HAP-1 (cell line): ENCODE results near the gene ALKBH4.
"Not testable (repeated sequence)": the region's sequence is repeated elsewhere in the genome, so short reads cannot be mapped to it uniquely, and the experiment has no call there.

Experiments
- DNase-seq, 2 experiments: peaks; one replicate each; pipeline ENCODE4 v3.0.0-alpha.2; 2016 to 2020; ENCODE audit warnings: low spot score in 2 of 2
- H3K27me3 ChIP-seq: fragments of 250-450 bp; sonication (Bioruptor Pico); 2 replicates; pipeline ENCODE4 v1.5.1; 2020; ENCODE audit warnings: low read depth, mild to moderate bottlenecking, moderate library complexity
- H3K36me3 ChIP-seq: fragments of 250-450 bp; sonication (Bioruptor Pico); replicated peaks from 2 replicates; pipeline ENCODE4 v1.5.1; 2020; ENCODE audit warnings: mild to moderate bottlenecking
- H3K4me1 ChIP-seq: fragments of 250-450 bp; sonication (Bioruptor Pico); 2 replicates; pipeline ENCODE4 v1.5.1; 2020; ENCODE audit warnings: mild to moderate bottlenecking
- H3K4me3 ChIP-seq: fragments of 250-450 bp; sonication (Bioruptor Pico); 2 replicates; pipeline ENCODE4 v1.5.1; 2020; ENCODE audit warnings: mild to moderate bottlenecking, moderate library complexity
- H3K9me3 ChIP-seq: fragments of 250-450 bp; sonication (Bioruptor Pico); 2 replicates; pipeline ENCODE4 v1.5.1; 2020; ENCODE audit warnings: mild to moderate bottlenecking, moderate library complexity
- in situ Hi-C: fragments of 300-500 bp; cut with MboI; formaldehyde crosslinking; loops from 3 replicates; pipeline ENCODE4 v1.14.3; 2020; ENCODE audit warnings: low sequenced_read_pairs, inconsistent platforms, mixed read lengths

The ALKBH4 gene, protein sequence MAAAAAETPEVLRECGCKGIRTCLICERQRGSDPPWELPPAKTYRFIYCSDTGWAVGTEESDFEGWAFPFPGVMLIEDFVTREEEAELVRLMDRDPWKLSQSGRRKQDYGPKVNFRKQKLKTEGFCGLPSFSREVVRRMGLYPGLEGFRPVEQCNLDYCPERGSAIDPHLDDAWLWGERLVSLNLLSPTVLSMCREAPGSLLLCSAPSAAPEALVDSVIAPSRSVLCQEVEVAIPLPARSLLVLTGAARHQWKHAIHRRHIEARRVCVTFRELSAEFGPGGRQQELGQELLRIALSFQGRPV

DNA sequence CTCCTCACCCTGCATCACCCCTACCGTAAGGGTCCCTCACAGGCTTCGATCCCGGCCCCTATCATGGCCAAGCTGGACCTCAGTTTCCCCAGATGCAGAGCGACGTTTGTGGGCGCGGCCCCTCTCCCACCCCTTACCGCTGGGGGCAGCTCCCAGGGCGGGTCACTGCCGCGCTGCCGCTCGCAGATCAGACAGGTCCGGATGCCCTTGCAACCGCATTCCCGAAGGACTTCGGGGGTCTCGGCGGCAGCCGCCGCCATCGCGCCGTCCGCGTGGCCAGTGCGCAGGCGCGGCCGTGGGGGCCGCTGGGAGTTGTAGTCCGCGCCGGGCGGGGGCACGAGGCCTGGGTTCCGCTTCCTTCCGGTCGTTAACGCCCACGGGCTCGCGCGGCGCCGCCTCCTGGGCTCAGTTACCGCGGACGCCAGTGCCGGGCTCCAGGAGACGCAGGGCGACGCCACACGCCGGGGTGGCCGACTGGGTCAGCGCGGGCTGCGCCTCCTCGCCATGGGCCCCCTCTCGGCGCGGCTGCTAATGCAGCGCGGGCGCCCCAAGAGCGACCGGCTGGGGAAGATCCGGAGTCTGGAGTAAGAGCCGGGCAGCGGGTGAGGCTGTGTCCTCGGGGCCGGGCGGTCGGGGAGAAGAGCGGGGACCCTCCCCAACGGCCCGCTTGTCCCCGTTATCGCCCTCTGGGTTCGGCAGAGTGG lies at the start of gene ALKBH4, which contains the start of gene LRWD1:
ALKBH4 (minus strand) TSS at position 287 of the 704 bp plus-strand sequence; CDS start at position 260, 27 bp downstream.
LRWD1 (plus strand) TSS at position 408 of the 704 bp plus-strand sequence; CDS start at position 505, 97 bp downstream.
- Histone ChIP-seq H3K4me1 (peaks cover 8% of the 10 kb centered on the region), H3K9me3 (no peaks in the 10 kb centered on the region), H3K27me3 (no peaks in the 10 kb centered on the region), H3K36me3 (peaks cover 3% of the 10 kb centered on the region; the same call in 1 of the 2 replicates), H3K4me3 (peak within 1 kb of the TSS; percentile 100)
- peak; percentile 80 to 95 for DNase-seq
- in situ Hi-C loops = no loop called here

DNA sequence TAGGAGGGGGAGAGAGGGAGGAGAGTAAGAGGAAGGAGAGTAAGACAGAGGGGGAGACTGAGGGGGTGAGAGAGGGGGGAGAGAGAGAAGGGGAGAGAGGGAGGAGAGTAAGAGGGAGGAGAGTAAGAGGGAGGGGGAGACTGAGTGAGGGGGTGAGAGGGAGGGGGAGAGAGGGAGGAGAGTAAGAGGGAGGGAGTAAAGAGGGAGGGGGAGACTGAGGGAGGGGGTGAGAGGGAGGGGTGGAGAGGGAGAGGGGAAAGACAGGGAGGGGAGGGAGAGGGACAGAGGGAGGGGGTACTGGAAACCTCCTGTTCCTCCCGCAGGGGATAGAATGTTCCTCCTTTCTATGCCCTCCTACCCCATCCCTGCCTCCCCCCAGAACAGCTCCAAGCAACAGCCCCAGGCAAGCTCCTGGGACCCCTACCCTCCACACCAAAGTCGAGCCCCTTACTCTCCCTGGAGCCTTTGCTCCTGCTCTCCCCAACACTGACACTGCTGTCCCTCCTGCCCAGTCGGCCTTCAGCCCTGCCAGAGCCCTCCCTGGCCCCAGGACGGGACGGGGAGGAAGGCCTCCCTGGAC lies 48.1 kb upstream of the ALKBH4 start:
- H3K4me3 ChIP-seq, H3K27me3 ChIP-seq, in situ Hi-C loops, H3K9me3 ChIP-seq, H3K4me1 ChIP-seq, H3K36me3 ChIP-seq: not testable (repeated sequence)
- DNase-seq = peak; percentile 2 to 15

DNA sequence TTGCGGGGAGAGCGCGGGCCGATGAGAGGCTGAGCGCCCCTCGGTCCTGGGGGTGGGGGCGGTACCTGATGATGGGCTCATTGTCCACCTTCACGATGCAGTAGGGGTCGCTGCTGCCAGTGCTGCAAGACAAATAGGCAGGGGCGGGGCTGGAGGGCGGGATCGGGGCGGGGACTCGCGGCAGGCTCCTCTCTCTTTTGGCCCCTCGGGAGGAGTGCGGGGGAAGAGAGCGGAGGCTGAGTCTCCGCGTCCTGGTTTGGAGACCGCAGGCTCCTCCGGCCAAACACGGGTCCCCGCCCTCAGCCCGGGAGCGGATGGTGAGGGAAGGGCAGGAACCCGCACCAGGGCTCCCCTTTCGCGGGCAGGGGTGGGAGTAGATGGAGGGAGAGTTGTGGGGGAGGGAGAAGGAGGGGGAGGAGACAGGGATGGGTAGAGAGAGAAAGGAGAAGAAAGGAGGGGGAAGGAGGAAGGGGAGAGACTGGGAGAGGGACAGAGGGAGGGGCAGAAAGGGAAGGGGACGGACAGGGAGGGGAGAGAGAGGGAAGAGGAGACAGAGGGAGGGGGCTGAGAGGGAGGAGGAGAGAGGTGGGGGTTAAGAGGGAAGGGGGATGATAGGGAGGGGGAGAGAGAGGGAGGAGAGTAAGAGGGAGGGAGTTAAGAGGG lies 47.3 kb upstream of the ALKBH4 start:
- H3K4me3 ChIP-seq, H3K27me3 ChIP-seq, H3K9me3 ChIP-seq, H3K4me1 ChIP-seq, in situ Hi-C loops, H3K36me3 ChIP-seq, DNase-seq: not testable (repeated sequence)

DNA sequence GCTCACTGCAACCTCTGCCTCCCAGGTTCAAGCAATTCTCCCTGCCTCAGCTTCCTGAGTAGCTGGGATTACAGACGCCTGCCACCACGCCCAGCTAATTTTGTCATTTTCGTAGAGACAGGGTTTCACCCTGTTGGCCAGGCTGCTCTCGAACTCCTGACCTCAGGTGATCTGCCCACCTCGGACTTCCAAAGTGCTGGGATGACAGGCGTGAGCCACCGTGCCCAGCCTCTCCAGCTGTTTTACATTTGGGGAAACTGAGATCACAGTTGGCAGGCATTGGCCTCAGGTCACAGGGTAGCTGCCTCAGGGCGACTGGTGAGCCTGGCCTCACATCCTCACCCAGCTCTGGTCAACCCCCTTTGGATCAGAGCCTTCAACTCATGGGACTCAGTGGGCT lies 45.9 kb upstream of the ALKBH4 start:
- H3K9me3 ChIP-seq, in situ Hi-C loops, H3K4me3 ChIP-seq, H3K27me3 ChIP-seq, H3K4me1 ChIP-seq, DNase-seq, H3K36me3 ChIP-seq: not testable (repeated sequence)

DNA sequence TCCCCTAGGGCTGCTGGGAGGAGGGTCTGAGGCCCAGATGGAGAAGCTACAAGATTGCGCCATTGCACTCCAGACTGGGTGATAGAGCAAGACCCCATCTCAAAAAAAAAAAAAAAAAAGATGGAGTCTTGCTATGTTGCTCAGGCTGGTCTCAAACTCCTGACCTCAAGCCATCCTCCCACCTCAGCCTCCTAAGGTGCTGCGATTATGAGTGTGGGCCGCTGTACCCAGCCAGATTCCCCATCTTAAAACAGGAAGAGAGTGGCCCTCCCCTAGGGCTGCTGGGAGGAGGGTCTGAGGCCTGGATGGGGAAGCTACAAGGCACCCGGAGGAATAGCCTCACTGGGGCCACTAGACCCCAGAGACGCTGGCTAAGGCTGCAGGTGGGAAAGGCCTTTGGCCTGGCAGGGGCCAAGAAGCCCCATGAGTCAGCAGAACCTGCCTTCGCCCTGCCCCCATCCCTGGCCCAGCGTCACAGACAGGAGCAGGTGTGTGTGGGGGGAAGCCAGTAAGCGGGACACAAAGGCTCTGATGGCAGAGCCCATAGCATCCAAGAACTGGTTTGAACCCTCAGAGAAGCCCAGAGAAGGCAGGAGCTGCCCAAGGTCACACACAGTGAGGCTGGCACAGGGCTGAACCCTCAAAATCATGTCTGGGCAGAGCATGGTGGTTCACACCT lies 42.9 kb upstream of the ALKBH4 start:
- DNase-seq, H3K36me3 ChIP-seq, in situ Hi-C loops, H3K4me3 ChIP-seq, H3K4me1 ChIP-seq, H3K9me3 ChIP-seq, H3K27me3 ChIP-seq: not testable (repeated sequence)

DNA sequence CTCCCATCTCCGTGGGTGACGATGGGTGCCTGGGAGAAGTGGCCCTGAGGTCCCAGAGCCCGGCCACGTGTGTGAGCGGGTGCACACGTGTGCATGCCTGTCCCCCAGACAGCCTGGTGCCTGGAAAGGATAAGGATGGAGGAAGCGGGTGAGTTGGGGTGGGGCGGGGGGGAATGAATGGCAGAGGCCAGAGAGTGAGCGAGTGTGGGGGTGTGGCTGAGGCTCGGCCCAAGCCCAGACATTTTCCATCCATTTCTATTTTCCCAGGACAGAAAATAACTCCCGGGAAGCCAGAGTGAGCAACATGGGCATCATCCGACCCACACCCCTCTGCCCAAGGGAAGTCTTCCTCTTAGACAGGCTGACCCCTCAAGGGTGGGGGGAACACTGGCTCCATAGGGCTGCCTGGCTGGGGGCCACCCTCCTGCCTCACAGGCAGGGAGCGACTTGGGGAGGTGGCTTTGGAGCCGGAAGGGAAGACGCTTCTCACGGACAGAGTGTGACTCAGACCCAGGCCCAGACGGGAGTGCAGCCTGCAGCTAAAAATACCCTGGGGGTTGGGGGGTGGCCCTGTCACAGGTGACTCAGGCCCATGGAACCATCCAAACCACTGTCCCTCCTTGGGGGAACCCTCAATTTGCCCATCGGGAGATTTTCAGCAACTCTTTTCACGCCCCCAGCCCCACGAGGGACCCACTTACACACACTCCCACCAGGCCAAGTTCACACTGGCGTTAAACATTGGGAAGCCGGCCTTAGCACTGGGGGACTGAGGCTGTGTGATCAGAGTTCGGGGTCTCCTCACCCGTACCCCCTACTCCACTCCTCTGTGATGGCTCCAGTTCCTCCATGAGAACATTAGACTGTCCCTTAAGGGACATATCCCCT lies 40.9 kb upstream of the ALKBH4 start:
- H3K27me3 ChIP-seq, in situ Hi-C loops, DNase-seq, H3K36me3 ChIP-seq, H3K4me1 ChIP-seq, H3K9me3 ChIP-seq, H3K4me3 ChIP-seq: not testable (repeated sequence)

DNA sequence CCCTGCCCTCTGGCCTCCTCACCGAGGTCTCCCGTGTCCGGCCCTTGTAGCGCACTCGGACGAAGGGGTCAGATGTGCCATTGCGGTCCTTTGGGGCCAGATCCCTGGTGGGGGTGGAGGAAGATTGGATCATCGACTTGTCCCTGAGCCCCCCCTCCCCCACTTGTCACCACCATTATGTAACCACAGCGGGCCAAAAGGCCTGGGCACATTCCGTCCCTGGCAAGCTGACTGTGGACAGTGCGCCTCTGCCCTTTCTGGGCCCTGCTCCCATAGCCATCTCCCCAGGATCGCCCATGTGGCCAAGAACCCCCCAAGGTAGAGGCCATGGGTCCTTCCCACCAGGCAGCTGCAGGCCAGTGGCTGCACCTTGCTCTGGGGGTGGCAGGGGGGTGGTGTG lies 38.5 kb upstream of the ALKBH4 start:
- H3K4me3 ChIP-seq, H3K27me3 ChIP-seq, H3K36me3 ChIP-seq, H3K9me3 ChIP-seq, in situ Hi-C loops, DNase-seq, H3K4me1 ChIP-seq: not testable (repeated sequence)

DNA sequence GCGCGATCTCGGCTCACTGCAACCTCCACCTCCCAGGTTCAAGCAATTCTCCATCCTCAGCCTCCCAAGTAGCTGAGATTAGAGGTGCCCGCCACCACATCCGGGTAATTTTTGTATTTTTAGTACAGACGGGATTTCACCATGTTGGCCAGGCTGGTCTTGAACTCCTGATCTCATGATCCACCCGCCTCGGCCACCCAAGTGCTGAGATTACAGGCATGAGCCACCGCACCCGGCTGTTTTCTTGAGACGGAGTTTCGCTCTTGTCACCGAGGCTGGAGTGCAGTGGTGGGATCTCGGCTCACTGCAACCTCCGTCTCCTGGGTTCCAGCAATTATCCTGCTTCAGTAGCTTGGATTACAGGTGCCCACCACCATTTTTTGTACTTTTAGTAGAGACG lies 33.7 kb upstream of the ALKBH4 start:
- H3K4me3 ChIP-seq, H3K4me1 ChIP-seq, DNase-seq, H3K9me3 ChIP-seq, H3K27me3 ChIP-seq, in situ Hi-C loops, H3K36me3 ChIP-seq: not testable (repeated sequence)

DNA sequence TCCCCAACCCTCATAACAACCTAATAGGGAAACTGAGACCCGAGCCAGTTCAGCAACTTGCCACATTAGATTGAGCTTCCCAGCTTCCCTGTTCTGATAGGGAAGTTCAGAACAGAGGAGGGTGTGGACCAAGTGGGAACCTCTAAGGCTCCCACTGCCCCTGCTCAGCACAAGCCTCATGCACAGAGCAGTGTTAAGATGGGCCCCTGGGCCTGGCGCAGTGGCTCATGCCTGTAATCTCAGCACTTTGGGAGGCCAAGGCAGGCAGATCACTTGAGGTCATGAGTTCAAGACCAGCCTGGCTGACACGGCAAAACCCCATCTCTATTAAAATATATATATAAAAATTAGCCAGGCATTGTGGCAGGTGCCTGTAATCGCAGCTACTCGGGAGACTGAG lies 32.6 kb upstream of the ALKBH4 start:
- H3K27me3 ChIP-seq, H3K9me3 ChIP-seq, in situ Hi-C loops, H3K4me1 ChIP-seq, DNase-seq, H3K4me3 ChIP-seq, H3K36me3 ChIP-seq: not testable (repeated sequence)

DNA sequence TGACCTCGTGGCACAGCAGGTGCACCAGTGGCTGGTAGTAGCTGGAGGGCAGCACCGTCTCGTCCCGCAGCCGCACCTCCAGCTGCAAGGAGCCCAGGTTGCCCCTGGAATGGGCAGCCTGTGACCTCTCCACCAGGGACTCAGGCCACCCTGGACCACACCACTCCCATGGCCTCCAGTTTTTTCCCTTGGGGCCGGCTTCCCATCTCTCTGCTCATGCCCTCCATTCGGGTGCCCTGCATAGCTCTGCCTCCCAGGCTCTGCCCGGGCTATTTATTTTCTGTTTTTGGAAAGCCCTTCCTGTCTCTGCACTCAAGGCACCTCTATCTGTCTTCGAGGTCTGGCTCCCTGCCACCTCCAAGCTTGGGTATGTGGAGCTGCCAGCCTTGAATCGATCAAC lies 32.2 kb upstream of the ALKBH4 start:
- H3K4me1 ChIP-seq, H3K4me3 ChIP-seq, H3K9me3 ChIP-seq, H3K27me3 ChIP-seq, DNase-seq, H3K36me3 ChIP-seq, in situ Hi-C loops: not testable (repeated sequence)

DNA sequence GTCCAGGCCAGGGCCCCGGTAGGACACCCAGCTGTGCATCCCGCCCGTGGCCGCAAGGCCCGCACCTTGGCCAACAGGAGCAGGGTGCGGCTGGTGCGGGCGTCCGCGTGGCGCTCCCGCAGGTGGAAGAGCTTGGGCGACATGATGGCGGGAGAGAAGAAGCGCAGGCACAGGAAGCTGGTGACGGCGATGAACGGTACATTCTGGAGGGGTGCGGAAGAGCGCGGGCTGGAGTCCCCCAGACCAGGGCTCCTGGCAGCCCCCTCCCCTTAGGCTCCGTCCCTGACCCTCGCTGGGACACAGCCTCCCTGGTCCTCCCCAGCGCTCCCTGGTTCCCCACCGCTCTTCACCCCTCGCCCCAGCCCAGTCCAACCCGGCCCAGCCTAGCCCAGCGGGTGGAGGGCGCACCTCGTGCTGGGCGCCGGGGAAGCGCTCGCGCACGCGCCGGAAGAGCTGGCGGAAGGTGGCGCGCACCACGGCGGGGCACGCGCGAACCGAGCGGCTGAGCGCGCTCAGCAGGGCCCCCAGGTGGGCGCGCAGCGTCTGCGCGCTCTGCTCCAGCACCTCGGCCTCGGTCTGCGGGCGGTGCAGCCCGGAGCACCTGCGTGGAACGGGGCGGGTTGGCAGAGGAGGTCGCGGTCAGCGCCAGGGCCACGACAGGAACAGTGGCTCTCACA lies 29.9 kb upstream of the ALKBH4 start:
- in situ Hi-C loops, H3K36me3 ChIP-seq, H3K4me3 ChIP-seq, H3K27me3 ChIP-seq, H3K4me1 ChIP-seq, H3K9me3 ChIP-seq, DNase-seq: not testable (repeated sequence)

DNA sequence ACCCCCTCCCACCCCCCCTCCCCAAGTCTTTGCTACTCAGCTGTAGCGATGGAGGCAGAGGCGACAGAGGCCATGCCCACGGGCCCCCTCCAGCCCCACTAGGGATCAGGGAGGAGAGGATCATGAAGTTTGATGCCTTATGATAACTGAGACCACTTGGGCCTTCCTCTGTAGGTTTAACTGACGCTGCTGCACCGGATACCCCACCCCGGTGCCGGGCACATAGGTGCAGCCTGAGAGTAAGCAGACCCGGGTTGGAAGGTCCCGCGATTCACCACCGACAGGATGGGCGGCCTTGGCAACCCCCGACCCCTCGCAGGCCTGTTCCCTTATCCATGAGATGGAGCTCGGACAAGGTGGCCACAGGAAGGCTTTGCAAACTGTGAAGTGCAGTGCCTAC lies 29.4 kb upstream of the ALKBH4 start:
- H3K4me3 ChIP-seq, DNase-seq, H3K36me3 ChIP-seq, H3K4me1 ChIP-seq, in situ Hi-C loops, H3K9me3 ChIP-seq, H3K27me3 ChIP-seq: not testable (repeated sequence)
